ENCODE measurements around the gene SPIRE2. TPM values are rescaled to one million over a fixed set of nuclear protein-coding genes. Genes with fewer than 3 reads are reported as not detected.

The SPIRE2 gene
- total and polyA plus RNA-seq, 2 of the 13 experiments (the other 11 are each of a cell fraction or from before 2014, with no cell fraction given), result 13.3 to 37.5 TPM

- TF ChIP-seq, protein P1, sequence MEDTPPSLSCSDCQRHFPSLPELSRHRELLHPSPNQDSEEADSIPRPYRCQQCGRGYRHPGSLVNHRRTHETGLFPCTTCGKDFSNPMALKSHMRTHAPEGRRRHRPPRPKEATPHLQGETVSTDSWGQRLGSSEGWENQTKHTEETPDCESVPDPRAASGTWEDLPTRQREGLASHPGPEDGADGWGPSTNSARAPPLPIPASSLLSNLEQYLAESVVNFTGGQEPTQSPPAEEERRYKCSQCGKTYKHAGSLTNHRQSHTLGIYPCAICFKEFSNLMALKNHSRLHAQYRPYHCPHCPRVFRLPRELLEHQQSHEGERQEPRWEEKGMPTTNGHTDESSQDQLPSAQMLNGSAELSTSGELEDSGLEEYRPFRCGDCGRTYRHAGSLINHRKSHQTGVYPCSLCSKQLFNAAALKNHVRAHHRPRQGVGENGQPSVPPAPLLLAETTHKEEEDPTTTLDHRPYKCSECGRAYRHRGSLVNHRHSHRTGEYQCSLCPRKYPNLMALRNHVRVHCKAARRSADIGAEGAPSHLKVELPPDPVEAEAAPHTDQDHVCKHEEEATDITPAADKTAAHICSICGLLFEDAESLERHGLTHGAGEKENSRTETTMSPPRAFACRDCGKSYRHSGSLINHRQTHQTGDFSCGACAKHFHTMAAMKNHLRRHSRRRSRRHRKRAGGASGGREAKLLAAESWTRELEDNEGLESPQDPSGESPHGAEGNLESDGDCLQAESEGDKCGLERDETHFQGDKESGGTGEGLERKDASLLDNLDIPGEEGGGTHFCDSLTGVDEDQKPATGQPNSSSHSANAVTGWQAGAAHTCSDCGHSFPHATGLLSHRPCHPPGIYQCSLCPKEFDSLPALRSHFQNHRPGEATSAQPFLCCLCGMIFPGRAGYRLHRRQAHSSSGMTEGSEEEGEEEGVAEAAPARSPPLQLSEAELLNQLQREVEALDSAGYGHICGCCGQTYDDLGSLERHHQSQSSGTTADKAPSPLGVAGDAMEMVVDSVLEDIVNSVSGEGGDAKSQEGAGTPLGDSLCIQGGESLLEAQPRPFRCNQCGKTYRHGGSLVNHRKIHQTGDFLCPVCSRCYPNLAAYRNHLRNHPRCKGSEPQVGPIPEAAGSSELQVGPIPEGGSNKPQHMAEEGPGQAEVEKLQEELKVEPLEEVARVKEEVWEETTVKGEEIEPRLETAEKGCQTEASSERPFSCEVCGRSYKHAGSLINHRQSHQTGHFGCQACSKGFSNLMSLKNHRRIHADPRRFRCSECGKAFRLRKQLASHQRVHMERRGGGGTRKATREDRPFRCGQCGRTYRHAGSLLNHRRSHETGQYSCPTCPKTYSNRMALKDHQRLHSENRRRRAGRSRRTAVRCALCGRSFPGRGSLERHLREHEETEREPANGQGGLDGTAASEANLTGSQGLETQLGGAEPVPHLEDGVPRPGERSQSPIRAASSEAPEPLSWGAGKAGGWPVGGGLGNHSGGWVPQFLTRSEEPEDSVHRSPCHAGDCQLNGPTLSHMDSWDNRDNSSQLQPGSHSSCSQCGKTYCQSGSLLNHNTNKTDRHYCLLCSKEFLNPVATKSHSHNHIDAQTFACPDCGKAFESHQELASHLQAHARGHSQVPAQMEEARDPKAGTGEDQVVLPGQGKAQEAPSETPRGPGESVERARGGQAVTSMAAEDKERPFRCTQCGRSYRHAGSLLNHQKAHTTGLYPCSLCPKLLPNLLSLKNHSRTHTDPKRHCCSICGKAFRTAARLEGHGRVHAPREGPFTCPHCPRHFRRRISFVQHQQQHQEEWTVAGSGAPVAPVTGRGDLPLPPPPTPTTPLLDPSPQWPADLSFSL (CRISPR knock-in tag; IDR thresholded peaks at IDR 0.05), result no peak
- TF ChIP-seq ZNF44 (CRISPR knock-in tag; IDR thresholded peaks at IDR 0.05), result no peak
- peak; percentile 61; the same call in 1 of the 2 replicates for TF ChIP-seq ZNF292 (CRISPR knock-in tag; IDR thresholded peaks at IDR 0.05; ENCODE audit: borderline replicate concordance, low read depth)
- TF ChIP-seq NFIC (IDR thresholded peaks at IDR 0.05; ENCODE audit: low read length), result no peak
- TF ChIP-seq ZNF619 (CRISPR knock-in tag; IDR thresholded peaks at IDR 0.05), result peak; percentile 42; the same call in 1 of the 2 replicates
- peak; percentile 61; the same call in 1 of the 2 replicates for TF ChIP-seq BATF2 (CRISPR knock-in tag; IDR thresholded peaks at IDR 0.05)
- TF ChIP-seq NONO (IDR thresholded peaks at IDR 0.05), result no peak
- TF ChIP-seq NONO (CRISPR knock-in tag; conservative IDR thresholded peaks at IDR 0.05), result peak; percentile 86
- peak; percentile 89 for TF ChIP-seq ZNF792 (CRISPR knock-in tag; IDR thresholded peaks at IDR 0.05)
- no peak for TF ChIP-seq FOXA1 (IDR thresholded peaks at IDR 0.05)
- no peak for TF ChIP-seq FOXA1 (CRISPR knock-in tag; IDR thresholded peaks at IDR 0.05)
- peak; percentile 91 for TF ChIP-seq ZBTB7A (CRISPR knock-in tag; IDR thresholded peaks at IDR 0.05)
- peak; percentile 89 for TF ChIP-seq TFDP1 (CRISPR knock-in tag; IDR thresholded peaks at IDR 0.05; ENCODE audit: borderline replicate concordance)
- TF ChIP-seq XRCC5 (optimal IDR thresholded peaks at IDR 0.05; ENCODE audit: low read length), result peak; percentile 98
- TF ChIP-seq HOXD1 (CRISPR knock-in tag; IDR thresholded peaks at IDR 0.05), result peak; percentile 82
- no peak; the same call in 1 of the 2 replicates for TF ChIP-seq GABPB1 (CRISPR knock-in tag; IDR thresholded peaks at IDR 0.05)
- no peak for TF ChIP-seq NFIB (CRISPR knock-in tag; IDR thresholded peaks at IDR 0.05; ENCODE audit: borderline replicate concordance)
- peak; percentile 40 for TF ChIP-seq FOXO1 (CRISPR knock-in tag; IDR thresholded peaks at IDR 0.05)
- TF ChIP-seq MED1 (CRISPR knock-in tag; IDR thresholded peaks at IDR 0.05), result peak; percentile 88
Measured at GRCh38 chr16:89918453-89919347, 90.4 kb downstream of the SPIRE2 start, which contains the start of gene MC1R (continued).

All from HepG2 (cell line).